ENCODE results near the gene EMILIN1. TPM values are rescaled to one million over a fixed set of nuclear protein-coding genes. Genes with fewer than 3 reads are reported as not detected.
"Not testable (repeated sequence)": the region's sequence is repeated elsewhere in the genome, so short reads cannot be mapped to it uniquely, and the experiment has no call there.

The EMILIN1 gene
- total RNA-seq, 1 donor from 2014 or later, result 46.8 TPM

- DNase-seq (ENCODE audit: low spot score), result peak; percentile 77
- no peak for ATAC-seq
- intact Hi-C loops (cut with DNase I), result no loop called here
These were observed 3.5 kb upstream of the EMILIN1 start for GRCh38 chr2:27074738-27075565.

GRCh38 chr2:27075566-27075871, 2.9 kb upstream of the EMILIN1 start:
- ATAC-seq; intact Hi-C loops (cut with DNase I); DNase-seq (ENCODE audit: low spot score): not testable (repeated sequence)

GRCh38 chr2:27076323-27076722, 2.1 kb upstream of the EMILIN1 start:
- ATAC-seq (no peak), DNase-seq (ENCODE audit: low spot score) (no peak)
- intact Hi-C loops (cut with DNase I), result no loop called here

GRCh38 chr2:27077231-27077630, 1.2 kb upstream of the EMILIN1 start:
- DNase-seq (ENCODE audit: low spot score), result no peak
- intact Hi-C loops (cut with DNase I), result no loop called here
- no peak for ATAC-seq

- intact Hi-C loops (cut with DNase I), result no loop called here
- DNase-seq (ENCODE audit: low spot score), result no peak
- ATAC-seq, result no peak
These were observed 1.1 kb downstream of the EMILIN1 start for GRCh38 chr2:27079233-27080139.

GRCh38 chr2:27080140-27080469, 1.7 kb downstream of the EMILIN1 start:
- intact Hi-C loops (cut with DNase I), result no loop called here
- DNase-seq (ENCODE audit: low spot score) (no peak), ATAC-seq (no peak)

- intact Hi-C loops (cut with DNase I), result no loop called here
- DNase-seq (ENCODE audit: low spot score) (no peak), ATAC-seq (no peak)
These were observed 2.2 kb downstream of the EMILIN1 start for GRCh38 chr2:27080603-27080936.

- ATAC-seq, result no peak
- DNase-seq (ENCODE audit: low spot score), result no peak
- intact Hi-C loops (cut with DNase I), result no loop called here
These were observed 3.8 kb downstream of the EMILIN1 start for GRCh38 chr2:27081984-27082772.

- intact Hi-C loops (cut with DNase I), result no loop called here
- DNase-seq (ENCODE audit: low spot score) (no peak), ATAC-seq (no peak)
These were observed 4.5 kb downstream of the EMILIN1 start for GRCh38 chr2:27082773-27083409.

GRCh38 chr2:27083410-27084296, 5.2 kb downstream of the EMILIN1 start:
- no peak for DNase-seq (ENCODE audit: low spot score)
- intact Hi-C loops (cut with DNase I), result no loop called here
- no peak for ATAC-seq

GRCh38 chr2:27084297-27085061, 6.1 kb downstream of the EMILIN1 start:
- DNase-seq (ENCODE audit: low spot score), result no peak
- intact Hi-C loops (cut with DNase I), result no loop called here
- ATAC-seq, result no peak

GRCh38 chr2:27085062-27085672, 6.8 kb downstream of the EMILIN1 start:
- DNase-seq (ENCODE audit: low spot score) (no peak), ATAC-seq (no peak)
- intact Hi-C loops (cut with DNase I), result no loop called here

- ATAC-seq (peak; percentile 72), DNase-seq (ENCODE audit: low spot score) (peak; percentile 88)
- intact Hi-C loops (cut with DNase I), result no loop called here
These were observed 7.3 kb downstream of the EMILIN1 start for GRCh38 chr2:27085673-27086089.

GRCh38 chr2:27086090-27086723, 7.8 kb downstream of the EMILIN1 start:
- intact Hi-C loops (cut with DNase I), result no loop called here
- peak; percentile 89 for ATAC-seq
- DNase-seq (ENCODE audit: low spot score), result peak; percentile 98

GRCh38 chr2:27086724-27087593, 8.5 kb downstream of the EMILIN1 start, which contains the start of gene KHK:
KHK (plus strand) TSS chr2:27086772; CDS start chr2:27087260, 488 bp downstream.
- DNase-seq (ENCODE audit: low spot score) (peak; percentile 77), ATAC-seq (peak; percentile 7)
- intact Hi-C loops (cut with DNase I), result no loop called here

Data from sciatic nerve (tissue), 2 donors.